KOPT-K1 (cell line): ENCODE measurements around the gene SLIT3.
"Not testable (repeated sequence)": the region's sequence is repeated elsewhere in the genome, so short reads cannot be mapped to it uniquely, and the experiment has no call there.

Source experiments
- H3K27ac ChIP-seq: fragments of 200-600 bp; sonication (generic); 2 replicates; pipeline ENCODE4 v1.5.1; 2016; ENCODE audit warnings: antibody characterized with exemption, mild to moderate bottlenecking, low read depth, low read length; ENCODE audit not compliant: poor library complexity, severe bottlenecking
- H3K36me3 ChIP-seq: fragments of 200-600 bp; sonication (generic); 2 replicates; pipeline ENCODE4 v1.5.1; 2017; ENCODE audit warnings: antibody characterized with exemption, mild to moderate bottlenecking, low read length, moderate library complexity; ENCODE audit not compliant: insufficient read depth
- H3K9me3 ChIP-seq: fragments of 200-600 bp; sonication (generic); 2 replicates; pipeline ENCODE4 v1.5.1; 2017; ENCODE audit warnings: antibody characterized with exemption, low read length, mild to moderate bottlenecking; ENCODE audit not compliant: insufficient read depth, poor library complexity, severe bottlenecking

SLIT3 gene

DNA sequence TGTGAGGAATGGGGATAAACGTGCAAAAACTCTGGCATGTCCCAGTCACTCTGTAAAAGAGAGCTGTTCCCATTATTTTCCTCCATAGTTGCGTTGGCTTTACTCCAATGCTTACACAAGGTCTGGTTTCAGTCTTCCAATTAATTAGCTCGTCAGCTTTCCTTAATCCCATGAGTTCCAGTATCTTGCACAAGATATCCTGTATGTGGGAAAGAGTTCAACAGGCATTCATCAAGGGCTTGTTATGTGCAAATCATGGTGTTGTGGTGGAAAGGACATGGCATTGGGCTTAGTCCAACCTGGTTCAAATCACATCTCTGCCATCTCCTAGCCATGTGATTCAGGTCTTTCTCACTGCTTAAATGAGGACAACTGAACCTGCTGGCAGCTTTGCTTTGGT is 644.3 kb downstream of the SLIT3 start:
- Histone ChIP-seq H3K9me3 (no peaks in the 10 kb centered on the region), H3K36me3 (no peaks in the 10 kb centered on the region), H3K27ac (no peak overlapping the region)

GRCh38 chr5:168655316-168655715 is 645.6 kb downstream of the SLIT3 start:
- H3K27ac ChIP-seq: no peak overlapping the region
- no peaks in the 10 kb centered on the region for H3K9me3 ChIP-seq
- H3K36me3 ChIP-seq: no peaks in the 10 kb centered on the region

- H3K36me3 ChIP-seq: no peaks in the 10 kb centered on the region
- no peaks in the 10 kb centered on the region for H3K9me3 ChIP-seq
- H3K27ac ChIP-seq: no peak overlapping the region
Measured at GRCh38 chr5:168654211-168654721, 646.7 kb downstream of the SLIT3 start.

DNA sequence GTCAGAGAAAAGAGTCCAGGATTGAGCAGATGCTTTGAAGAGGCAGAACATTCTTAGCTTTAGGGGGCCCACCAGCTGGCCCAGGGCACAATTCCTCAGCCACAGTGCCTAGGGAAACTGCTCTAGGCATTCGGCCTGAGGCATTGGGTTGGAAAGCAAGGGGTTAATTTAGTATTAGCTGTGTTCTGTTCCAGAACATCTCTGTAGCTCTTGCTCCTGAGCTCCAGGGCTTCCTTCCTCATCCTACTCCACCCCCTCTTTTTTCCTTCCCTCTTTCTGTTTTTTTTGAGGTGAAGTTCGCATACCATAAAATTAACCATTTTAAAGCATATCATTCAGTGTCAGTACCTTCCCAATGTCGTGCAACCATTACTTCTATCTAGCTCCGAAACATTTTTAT is 647.3 kb downstream of the SLIT3 start:
- Histone ChIP-seq H3K27ac (no peak overlapping the region), H3K36me3 (no peaks in the 10 kb centered on the region), H3K9me3 (no peaks in the 10 kb centered on the region)

GRCh38 chr5:168651648-168652047 is 649.3 kb downstream of the SLIT3 start:
- H3K27ac ChIP-seq: no peak overlapping the region

DNA sequence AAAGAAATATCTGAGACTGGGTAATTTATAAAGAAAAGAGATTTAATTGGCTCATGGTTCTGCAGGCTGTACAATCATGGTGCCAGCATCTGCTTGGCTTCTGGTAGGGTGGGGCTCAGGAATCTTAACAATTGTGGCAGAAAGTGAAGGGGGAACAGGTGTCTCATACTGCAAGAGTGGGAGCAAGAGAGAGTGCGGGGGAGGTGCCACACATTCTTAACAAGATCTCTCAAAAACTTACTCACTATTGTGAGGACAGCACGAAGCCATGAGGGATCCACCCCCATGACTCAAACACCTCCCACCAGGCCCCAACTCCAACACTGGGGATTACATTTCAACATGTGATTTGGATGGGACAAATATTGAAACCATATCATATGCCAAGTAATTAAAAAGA is 651.6 kb downstream of the SLIT3 start:
- Histone ChIP-seq H3K9me3 (no peaks in the 10 kb centered on the region), H3K36me3 (no peaks in the 10 kb centered on the region), H3K27ac (no peak overlapping the region)

More at GRCh38 chr5:168651648-168652047, 649.3 kb downstream of the SLIT3 start:
- H3K9me3 ChIP-seq: no peaks in the 10 kb centered on the region
- H3K36me3 ChIP-seq: no peaks in the 10 kb centered on the region

DNA sequence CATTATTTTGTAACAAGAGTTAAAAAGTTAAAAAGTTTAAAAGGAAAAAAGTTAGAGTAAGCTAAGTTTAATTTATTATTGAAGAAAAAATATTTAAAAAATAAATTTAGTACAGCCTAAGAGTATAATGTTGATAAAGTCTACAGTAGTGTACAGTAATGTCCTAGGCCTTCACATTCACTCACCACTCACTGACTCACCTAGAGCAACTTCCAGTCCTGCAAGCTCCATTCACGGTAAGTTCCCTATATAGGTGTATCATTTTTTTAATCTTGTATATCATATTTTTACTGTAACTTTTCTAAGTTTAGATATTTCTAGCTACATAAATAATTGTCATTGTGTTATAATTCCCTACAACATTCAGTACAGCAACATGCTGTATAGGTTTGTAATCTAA is 652.4 kb downstream of the SLIT3 start:
- Histone ChIP-seq H3K27ac (no peak overlapping the region), H3K36me3 (no peaks in the 10 kb centered on the region), H3K9me3 (no peaks in the 10 kb centered on the region)

- Histone ChIP-seq H3K9me3 (no peaks in the 10 kb centered on the region), H3K27ac (no peak overlapping the region), H3K36me3 (no peaks in the 10 kb centered on the region)
Measured at GRCh38 chr5:168648016-168648415, 652.9 kb downstream of the SLIT3 start.

DNA sequence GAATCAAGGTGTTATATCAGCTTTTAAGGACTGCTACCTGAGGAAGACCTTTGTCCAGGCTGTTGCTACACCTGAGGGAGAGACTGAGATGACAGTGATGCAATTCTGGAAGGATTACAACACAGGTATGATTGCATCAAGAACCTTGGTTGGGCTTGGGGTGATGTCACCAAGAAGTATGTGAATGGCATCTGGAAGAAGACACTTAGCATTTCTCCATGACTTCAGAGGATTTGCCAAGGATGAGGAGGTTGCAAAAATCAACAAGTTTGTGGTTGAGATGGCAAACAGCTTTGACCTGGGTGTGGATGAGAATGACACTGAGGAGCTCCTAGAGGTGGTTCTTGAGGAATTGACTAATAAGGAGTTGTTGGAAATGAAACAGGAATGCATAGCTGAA is 653.9 kb downstream of the SLIT3 start:
- no peaks in the 10 kb centered on the region for H3K9me3 ChIP-seq
- no peak overlapping the region for H3K27ac ChIP-seq
- H3K36me3 ChIP-seq: no peaks in the 10 kb centered on the region

DNA sequence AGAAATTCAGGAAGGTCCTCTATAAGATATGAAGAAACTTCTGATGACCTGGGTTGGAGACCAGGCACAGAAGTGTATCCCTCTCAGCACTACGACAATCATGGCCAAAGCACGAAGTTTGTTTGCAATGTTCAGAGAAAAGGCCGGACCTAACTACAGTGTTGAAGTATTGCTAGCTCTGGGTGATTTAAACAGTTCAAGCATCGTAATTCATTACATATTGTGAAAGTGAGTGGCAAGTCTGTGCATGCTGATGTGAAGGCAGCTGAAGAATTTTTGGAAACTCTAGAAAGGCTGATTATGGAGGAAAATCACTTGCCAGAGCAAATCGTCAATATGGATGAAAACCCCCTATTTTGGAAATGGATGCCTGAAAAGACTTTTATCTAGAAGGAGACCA is 654.6 kb downstream of the SLIT3 start:
- no peaks in the 10 kb centered on the region for H3K9me3 ChIP-seq
- H3K36me3 ChIP-seq: no peaks in the 10 kb centered on the region
- no peak overlapping the region for H3K27ac ChIP-seq

GRCh38 chr5:168645195-168645594 is 655.7 kb downstream of the SLIT3 start:
- Histone ChIP-seq H3K36me3 (no peaks in the 10 kb centered on the region), H3K27ac (no peak overlapping the region), H3K9me3 (no peaks in the 10 kb centered on the region)

DNA sequence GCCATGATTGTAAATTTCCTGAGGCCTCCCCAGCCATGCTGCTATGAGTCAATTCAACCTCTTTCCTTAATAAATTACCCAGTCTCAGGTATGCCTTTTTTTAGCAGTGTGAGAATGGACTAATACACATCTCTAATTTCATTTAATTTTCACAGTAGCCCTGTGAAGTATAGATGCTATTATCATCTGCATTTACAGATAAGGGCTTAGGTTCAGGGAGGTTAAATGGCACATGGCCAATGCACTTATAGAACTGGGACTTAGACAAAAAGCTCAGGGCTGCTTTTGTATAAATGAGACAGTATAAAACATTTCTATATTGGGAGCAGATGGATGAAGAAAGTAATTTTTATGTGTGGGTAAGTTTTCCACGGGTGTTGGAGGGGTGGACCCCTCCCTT is 658.9 kb downstream of the SLIT3 start:
- Histone ChIP-seq H3K27ac (no peak overlapping the region), H3K36me3 (no peaks in the 10 kb centered on the region), H3K9me3 (no peaks in the 10 kb centered on the region)

- not testable (repeated sequence) for H3K27ac ChIP-seq, H3K9me3 ChIP-seq, H3K36me3 ChIP-seq
Measured at GRCh38 chr5:168638846-168639245, 662.1 kb downstream of the SLIT3 start.

GRCh38 chr5:168637793-168638192 is 663.1 kb downstream of the SLIT3 start:
- Histone ChIP-seq H3K36me3 (no peaks in the 10 kb centered on the region), H3K27ac (no peak overlapping the region), H3K9me3 (no peaks in the 10 kb centered on the region)

DNA sequence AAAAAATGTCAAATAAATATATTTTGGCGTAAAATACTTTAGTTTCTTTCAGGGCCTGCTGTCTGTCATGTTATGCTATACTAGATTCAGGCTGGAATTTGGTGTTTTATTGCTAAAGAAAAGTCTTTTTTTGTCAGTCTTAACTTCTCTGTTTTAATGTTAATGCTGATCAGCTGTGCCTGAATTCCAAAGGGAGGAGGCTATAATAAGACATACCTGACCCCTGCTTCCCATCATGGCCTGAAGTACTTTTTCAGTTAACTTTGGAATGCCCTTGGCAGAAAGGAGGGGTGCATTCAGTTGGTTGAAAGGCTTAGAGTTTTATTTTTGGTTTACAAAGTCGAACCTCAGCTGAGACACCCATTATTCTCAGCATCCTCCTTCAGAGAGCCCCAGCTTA is 663.7 kb downstream of the SLIT3 start:
- Histone ChIP-seq H3K36me3 (no peaks in the 10 kb centered on the region), H3K9me3 (no peaks in the 10 kb centered on the region), H3K27ac (no peak overlapping the region)

GRCh38 chr5:168630958-168631357 is 670.0 kb downstream of the SLIT3 start:
- not testable (repeated sequence) for H3K36me3 ChIP-seq, H3K9me3 ChIP-seq, H3K27ac ChIP-seq
